ENCODE measurements around the gene GRK5. TPM values are rescaled to one million over a fixed set of nuclear protein-coding genes. Genes with fewer than 3 reads are reported as not detected.

The GRK5 gene
- total RNA-seq, 1 donor from 2014 or later = 54.1 TPM

DNA sequence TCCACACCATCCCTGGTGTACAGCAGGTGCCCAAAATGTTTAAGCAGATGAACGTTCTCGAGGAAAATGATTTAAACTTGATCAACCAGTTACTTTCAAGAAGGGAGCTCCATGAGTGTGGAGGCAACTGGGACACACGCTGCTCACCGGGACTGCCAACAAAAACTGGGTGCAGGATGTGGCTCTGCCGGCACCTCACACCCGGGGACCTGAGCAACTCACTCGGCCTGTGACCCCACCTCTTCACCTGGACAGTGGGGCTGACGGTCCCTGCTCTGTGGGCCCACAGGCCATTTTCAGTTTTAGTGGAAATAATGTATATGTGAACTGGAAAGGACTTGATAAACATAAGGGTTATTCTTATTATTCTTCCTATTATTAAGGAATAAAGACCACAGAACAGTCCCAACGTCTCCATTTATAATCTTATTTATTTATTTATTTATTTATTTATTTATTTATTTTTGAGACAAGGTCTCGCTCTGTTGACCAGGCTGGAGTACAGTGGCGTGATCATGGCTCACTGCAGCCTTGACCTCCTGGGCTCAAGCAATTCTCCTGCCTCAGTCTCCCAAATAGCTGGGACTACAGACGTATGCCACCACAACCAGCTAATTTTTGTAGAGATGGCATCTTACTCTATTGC lies 274.5 kb downstream of the GRK5 start:
- no peak for ATAC-seq
- intact Hi-C loops (cut with DNase I) = no loop called here
- DNase-seq (ENCODE audit: low spot score) = no peak

DNA sequence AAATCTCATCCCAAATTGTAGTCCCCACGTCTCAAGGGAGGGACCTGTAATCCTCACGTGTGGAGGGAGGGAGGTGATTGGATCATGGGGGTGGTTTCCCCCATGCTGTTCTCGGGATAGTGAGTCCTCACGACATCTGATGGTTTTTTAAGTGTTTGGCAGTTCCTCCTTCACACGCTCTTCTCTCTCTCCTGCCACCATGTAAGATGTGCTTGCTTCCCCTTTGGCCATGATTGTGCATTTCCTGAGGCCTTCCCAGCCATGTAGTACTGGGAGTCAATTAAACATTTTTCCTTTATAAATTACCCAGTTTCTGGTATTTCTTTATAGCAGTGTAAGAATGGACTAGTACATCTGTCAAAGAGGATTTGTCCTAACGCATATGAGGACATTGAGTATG lies 275.6 kb downstream of the GRK5 start:
- intact Hi-C loops (cut with DNase I) = no loop called here
- ATAC-seq = no peak
- no peak for DNase-seq (ENCODE audit: low spot score)

DNA sequence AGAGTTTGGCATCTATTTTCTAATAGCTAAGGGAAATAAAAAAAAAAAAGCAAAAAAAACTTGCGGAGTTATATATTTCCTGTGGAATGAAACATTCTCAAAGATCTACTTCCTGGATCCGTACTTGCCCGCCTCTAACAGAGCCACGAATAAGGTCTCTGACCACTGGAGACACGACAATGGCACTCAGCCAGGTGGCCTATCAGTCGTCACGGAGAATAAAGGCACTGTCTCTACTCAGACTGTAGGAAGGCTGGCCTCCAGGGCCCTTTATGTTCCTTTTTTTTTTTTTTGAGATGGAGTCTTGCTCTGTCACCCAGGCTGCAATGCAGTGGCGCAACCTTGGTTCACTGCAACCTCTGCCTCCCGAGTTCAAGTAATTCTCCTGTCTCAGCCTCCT lies 276.5 kb downstream of the GRK5 start:
- DNase-seq (ENCODE audit: low spot score) = no peak
- ATAC-seq = no peak
- intact Hi-C loops (cut with DNase I) = no loop called here

DNA sequence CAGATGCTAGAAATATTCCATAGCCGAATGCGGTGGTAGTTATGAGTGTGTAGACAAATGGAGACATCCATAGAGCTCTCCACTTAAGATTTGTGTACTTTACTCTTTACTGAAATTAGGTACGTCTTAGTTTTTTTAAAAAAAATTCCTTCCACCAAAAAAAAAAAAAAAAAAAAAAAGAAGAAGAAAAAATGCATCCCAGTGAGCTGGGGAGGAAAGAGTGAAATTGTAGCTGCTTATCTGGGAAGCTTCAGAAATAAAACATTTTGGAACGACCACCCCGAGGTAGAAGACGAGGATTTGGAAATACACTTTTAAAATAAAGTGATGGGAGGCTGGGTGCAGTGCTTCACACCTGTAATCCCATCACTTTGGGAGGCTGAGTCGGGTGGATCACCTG lies 281.3 kb downstream of the GRK5 start:
- no peak for DNase-seq (ENCODE audit: low spot score)
- intact Hi-C loops (cut with DNase I) = no loop called here
- ATAC-seq = no peak

DNA sequence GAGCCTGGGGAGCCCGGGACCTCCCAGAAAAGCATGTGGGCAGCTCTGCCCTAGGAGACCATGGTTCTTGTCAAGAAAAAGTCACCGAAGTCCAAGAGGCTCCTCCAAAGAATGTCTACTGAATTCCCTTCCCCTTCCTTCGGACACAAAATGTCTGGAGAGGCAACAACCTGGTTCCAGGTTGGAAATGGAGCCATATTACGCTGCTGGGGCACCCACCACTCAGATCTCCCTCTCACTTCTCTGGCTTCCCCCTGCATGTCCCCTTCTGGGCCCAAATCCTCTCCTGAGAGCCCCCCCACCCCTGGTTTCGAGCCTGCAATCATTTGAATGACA lies 282.6 kb downstream of the GRK5 start:
- ATAC-seq (no peak), DNase-seq (ENCODE audit: low spot score) (no peak)
- intact Hi-C loops (cut with DNase I) = no loop called here

DNA sequence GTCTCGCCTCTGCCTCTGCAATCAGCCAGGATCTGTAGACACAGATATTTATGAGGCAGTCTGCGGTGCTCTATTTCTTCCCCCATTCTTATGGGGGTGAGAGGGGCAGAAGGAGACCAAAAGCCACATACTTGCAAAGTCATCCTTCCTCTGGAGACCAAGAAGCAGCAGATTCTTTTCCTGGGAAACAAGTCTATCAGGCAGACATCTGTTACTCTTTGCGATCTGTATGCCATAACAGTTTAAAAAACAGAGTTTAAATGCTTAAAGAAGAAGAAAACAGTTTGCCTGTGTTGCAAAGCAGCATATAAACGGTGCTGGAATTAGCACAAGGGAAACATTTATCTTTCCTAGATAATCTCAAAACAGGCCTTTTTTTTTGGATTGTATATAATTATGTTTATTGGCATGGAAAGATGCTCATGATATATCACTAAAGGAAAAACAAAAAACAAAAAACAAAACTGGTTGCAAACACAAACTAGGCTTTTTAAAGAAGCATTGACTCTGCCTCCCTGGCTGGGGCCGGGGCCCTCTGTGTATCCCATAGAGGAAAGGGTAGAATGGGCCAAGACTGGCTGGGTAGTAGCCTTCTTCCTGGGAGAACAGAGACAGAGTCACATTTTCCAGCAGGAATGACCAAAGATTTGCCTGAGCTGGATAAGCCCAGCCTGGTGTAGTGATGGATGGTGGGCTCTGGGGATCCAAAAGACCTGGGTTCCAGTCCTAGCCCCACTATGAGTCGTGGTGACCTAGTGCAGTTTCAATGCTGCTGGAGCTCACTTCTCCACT lies 284.8 kb downstream of the GRK5 start:
- no peak for DNase-seq (ENCODE audit: low spot score)
- intact Hi-C loops (cut with DNase I) = no loop called here
- no peak for ATAC-seq

DNA sequence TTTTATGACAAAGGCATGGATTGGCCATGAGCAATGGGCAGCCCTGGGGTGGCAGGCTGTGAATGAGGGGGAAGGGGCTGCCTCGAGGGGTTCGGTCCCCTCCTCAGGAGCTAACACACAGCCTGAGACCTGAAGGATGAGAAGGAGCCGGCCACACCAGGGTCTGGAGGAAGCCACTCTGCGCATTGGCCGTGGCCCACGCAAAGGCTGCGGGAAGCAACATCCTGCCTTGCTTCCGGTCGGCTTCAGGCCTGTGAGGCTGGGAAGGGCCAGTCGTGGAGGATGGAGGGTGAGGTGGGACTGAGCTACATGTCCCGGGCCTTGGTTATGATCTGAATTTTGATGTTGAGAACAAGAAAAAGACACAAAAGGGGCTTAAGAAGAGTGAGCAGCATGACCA lies 285.8 kb downstream of the GRK5 start:
- intact Hi-C loops (cut with DNase I) = loop anchor here (1.0 kb wide), 1 partner anchor 41 kb away; no protein-coding TSS in a partner anchor
- ATAC-seq (no peak), DNase-seq (ENCODE audit: low spot score) (no peak)

DNA sequence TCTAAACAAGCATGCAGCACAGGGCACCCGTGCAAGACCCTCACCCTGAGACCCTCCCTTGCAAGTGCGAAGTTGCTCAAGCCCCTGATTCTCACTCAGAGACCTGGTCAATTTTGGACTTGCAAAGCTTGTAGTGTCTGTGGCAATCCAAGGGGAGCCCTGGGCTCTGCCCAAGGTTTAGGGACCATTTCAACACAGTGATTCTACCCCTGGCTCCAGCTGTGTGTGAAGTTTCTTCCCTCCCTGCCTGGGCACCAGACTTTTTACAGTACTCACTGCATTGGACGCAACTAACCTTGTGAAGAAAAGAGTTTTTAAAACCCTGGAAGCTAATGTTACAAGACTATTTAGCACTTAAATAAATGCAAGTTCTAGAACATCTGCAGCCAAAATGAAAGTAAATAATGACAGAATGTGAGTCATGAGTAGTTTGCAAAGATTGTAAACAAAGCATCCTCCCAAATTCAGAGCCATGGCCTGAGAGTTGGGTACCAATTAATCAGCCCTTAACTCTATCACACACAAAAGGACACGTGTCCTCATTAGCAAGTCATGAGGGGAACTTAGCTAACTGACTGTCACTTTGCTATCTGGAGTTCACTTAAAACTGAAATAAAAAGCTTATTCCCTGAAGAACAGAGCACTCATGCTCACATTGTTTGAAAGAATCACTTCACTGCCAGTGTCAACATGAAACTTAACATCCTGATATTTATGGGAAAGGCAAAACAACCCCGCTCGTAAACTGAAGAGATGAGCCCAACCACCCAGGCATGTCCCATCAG lies 287.1 kb downstream of the GRK5 start:
- intact Hi-C loops (cut with DNase I) = no loop called here
- ATAC-seq (peak; percentile 48), DNase-seq (ENCODE audit: low spot score) (no peak)

DNA sequence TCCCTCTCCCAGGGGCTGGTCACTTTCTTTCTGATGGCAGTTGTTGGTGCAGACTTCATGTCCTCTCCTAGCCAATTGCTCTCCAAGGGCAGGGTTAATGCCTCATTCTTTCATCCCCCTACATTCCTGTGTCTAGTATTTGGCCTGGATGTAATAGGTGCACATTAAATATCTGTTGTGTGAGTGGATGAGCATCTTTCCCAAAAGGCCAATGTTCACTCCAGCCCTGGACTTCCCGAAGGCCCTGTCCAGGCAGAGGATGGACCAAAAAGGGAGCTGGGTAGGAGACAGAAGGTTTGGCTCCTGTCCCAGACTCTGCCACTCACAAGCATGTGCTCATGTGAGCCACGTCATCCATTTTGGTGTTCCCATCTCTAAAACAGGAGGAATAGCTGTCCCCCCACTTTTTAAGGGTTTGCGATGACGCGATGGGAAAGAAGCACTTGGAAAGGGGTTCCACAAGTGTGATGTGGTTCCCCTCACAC lies 287.7 kb downstream of the GRK5 start:
- DNase-seq (ENCODE audit: low spot score) = no peak
- peak; percentile 4 for ATAC-seq

DNA sequence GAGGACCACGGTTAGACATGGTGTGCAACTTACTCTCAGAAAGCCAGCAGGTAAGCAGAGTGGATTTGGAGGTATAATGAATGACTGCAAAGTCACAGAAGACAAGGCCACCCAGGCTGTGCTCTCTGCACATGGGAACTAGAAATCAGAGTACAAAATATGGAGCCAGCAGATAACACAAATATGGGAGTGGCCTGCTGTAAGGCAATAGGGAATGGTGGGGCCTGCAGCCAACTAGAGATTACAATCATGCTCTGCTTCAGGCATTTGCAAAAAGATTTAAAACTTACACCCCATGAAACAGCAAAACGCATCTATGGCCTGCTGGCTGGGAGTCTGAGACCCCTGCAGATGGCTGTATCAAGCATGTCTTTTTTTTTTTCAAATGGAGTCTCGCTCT lies 288.2 kb downstream of the GRK5 start:
- intact Hi-C loops (cut with DNase I) = no loop called here
- ATAC-seq (no peak), DNase-seq (ENCODE audit: low spot score) (no peak)

More for the DNA sequence above, 287.7 kb downstream of the GRK5 start:
- intact Hi-C loops (cut with DNase I) = no loop called here

DNA sequence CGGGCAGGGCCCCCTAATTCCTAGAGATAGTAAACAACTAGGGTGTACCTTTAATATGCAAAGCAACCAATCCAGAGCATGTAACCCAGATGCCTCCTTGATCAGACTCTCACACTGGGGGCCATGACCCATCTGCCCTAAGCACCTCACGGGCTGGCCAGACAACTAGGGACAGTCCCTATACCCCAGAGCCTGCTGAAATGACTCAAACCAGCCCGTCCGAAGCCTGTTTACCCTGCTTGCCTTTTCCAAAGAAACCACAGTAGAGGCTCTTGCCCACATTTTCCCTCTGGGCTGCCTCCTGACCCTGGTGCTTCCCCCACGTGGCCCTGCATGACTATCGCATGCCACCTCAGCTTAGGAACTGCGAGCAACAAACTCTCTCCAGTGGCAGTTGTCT lies 288.9 kb downstream of the GRK5 start:
- ATAC-seq (peak; percentile 7), DNase-seq (ENCODE audit: low spot score) (no peak)
- intact Hi-C loops (cut with DNase I) = no loop called here

DNA sequence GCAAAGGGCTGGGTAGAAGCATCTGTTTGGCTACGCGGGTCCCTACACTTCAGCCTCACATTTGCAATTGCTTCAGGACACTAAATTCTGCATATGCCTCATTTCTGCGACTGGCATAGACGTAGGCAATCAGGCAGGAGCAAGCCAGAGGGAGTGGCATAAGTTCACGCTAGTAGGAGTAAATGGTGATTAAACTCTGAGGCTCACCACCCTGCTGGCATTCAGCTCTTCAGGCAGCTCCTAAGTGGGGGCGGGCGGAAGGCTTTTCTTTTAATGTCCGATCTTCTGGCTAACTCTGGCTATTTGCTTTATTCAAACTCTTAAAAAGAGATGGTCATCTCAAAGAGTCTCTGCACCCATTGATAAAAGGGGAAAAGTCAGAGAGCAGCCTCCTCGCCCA lies 289.9 kb downstream of the GRK5 start:
- intact Hi-C loops (cut with DNase I) = no loop called here
- DNase-seq (ENCODE audit: low spot score) (no peak), ATAC-seq (no peak)

DNA sequence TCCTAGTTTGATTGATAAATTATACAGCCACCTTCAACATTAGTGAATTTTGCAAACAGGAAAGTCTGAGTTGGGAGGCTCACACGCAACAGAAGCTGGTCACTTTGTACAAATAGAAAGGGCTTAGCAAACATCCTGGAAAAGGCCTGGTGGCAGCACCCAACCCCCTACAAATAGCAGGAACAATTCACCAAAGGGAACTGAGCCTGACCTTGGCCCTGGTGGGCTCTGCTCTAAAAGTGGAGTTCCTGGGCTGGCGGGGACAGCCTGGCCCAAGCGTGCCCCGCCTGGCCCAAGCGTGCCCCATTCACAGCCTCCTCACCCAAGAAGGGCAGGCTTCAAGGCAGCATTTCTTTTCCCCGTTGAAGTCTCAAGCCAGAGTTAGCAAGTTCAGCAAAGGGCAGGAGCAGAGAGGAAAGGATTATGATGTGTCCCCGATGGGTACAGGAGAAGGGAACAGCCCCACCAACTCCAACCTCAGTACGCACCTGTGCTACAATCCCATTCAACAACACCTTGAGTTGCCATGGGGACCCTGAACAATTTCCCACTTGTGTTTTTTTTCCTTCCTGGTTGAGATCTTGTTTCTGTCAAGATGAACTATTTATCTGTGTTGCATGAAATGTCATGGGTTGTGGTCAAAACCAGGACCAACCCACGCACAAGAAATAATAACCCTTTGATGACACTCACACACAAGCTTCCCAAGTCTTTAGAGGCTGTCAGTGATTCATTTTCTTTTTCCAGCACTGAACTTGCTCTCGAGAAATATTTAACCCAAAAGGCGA lies 291.7 kb downstream of the GRK5 start:
- intact Hi-C loops (cut with DNase I) = no loop called here
- ATAC-seq (no peak), DNase-seq (ENCODE audit: low spot score) (no peak)

DNA sequence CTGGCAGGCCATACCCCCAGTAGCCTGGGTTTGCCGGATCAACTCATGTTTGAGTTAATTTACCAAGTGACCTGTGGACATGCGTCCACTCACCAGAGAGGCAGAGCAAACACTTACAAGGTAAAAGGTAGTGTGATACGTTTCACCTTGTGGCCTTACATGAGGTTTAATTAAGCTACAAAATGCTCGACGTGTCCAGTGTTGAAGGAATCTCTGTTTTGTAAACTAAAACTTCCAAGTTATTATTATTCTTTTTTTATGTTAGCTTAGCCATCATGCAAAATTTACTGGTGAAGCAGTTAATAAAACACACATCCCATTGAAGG lies 292.3 kb downstream of the GRK5 start:
- no peak for ATAC-seq

DNA sequence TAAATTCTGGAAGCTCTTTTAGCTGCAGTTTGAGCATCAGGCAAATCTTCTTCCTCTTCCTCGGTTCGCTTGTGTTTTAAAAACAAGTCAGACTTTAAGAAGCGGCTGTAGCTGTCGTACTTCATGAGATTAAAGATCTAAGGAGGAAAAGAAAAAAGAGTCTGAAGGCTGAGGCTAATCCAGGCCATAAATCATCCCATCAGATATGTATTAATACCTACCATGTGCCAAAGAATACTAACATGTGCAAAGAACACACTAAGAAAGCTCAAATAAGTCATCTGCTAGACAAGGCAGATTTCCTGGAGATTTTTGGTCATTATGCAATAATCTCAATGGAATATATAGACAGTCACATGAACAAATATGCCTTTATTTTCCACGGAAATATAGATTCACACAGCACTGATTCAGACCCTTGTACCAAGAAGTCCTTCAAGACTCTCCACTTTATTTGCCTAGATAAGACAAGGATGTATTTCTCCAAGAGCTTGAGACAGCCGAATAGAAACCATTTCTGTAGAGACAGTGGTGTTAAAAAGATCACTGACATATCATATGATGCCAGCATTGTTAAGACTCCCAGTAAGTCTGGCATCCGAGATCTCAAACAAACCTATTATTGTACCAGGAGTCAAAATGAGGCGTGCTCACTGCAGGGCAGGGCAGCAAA lies 292.9 kb downstream of the GRK5 start:
- ATAC-seq (no peak), DNase-seq (ENCODE audit: low spot score) (no peak)
- intact Hi-C loops (cut with DNase I) = no loop called here

More for the DNA sequence above, 292.3 kb downstream of the GRK5 start:
- intact Hi-C loops (cut with DNase I) = no loop called here
- no peak for DNase-seq (ENCODE audit: low spot score)

DNA sequence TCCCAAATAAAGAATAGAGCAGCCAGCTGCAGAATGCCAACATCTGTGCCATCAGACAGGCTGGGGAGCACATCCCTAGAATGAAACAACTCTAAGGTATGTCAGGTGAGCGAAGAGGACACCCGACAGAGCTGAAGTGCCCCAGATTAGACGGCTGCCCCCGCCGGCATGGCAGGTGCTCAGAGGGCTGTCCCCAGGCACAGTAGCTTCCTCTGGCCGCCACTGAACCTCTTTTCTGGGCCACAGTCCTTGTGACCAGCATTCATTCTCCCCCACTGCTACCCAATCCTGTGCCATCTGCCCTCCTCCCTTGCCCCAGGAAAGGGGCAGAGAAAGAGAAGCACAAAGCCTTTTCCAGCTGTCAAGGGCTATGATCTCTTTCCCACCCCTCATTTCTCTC lies 293.4 kb downstream of the GRK5 start:
- intact Hi-C loops (cut with DNase I) = no loop called here
- DNase-seq (ENCODE audit: low spot score) (no peak), ATAC-seq (no peak)

DNA sequence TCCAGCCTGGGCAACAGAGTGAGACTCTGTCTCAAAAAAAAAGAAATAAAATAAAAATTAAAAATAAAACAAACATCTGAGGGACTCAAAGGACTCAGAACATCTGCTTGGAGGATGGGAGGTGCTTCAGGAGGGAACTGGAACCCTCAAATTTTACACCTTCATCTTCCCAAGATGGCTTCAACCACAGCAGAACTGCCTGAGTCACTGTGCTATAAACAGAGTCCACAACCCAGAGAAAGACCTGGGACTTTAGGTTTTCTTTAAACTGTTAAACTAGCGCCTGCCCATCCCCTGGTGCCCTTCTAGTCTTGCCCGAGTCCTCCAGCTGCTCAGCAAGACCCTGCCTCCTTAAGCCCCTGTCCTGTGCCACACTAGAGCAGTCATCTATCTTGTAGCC lies 294.3 kb downstream of the GRK5 start:
- no peak for DNase-seq (ENCODE audit: low spot score)
- no peak for ATAC-seq
- intact Hi-C loops (cut with DNase I) = no loop called here

DNA sequence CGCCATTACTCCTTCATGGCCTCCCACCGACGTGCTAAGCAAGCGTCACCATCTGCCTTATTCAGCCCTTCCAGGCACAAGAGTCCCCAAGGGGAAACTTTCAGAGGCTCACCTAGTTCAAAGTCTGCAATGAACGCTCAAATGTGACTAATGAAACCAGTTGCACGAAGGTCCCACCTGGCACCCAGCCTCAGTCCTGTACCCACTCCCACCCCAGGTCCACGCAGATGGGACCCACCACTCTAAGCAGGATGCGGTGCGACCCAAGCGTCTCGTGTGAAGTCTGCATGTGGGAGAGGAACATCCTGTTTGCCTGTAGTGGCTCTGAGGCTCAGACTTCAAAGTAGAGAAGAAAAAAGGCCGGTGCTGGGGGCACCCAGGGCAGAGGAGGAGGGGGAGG lies 294.8 kb downstream of the GRK5 start:
- intact Hi-C loops (cut with DNase I) = no loop called here
- DNase-seq (ENCODE audit: low spot score) (no peak), ATAC-seq (no peak)

DNA sequence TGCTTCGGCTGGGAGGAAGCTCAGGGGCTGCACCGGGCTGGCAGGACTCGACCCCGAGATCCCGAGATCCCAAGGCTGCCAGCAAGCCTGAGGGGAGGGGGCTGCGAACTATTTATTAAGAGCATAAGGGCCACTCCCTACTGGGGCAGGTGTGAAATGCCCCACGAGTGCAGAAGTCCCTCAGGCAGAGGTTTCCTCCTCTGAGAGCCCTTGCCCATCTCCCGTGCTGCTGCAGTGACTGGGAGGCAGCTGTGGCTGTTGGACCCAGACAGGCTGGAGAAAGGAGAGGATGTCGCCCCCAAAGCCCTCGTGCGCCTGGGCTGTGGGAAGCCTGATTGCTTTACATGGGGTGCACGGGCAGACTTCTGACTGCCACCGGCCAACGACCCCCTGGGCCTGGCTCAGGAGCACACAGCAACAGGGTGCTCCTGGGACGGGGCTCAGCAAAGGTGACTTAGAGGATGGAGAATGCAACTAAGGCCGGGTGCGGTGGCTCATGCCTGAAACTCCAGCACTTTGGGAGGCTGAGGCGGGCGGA lies 295.3 kb downstream of the GRK5 start:
- DNase-seq (ENCODE audit: low spot score) (no peak), ATAC-seq (no peak)
- intact Hi-C loops (cut with DNase I) = no loop called here

Measured in sciatic nerve (tissue), 2 donors.